Measurements from ENCODE around the gene AMN. TPM values are rescaled to one million over a fixed set of nuclear protein-coding genes. Genes with fewer than 3 reads are reported as not detected.

AMN gene
- total and polyA plus RNA-seq, 2 experiments from 2014 or later, result 169 to 247 TPM

- Histone ChIP-seq H3K27ac (no peak overlapping the region), H3K4me2 (no peak overlapping the region), H3K27me3 (no peaks in the 10 kb centered on the region), H2AFZ (no peak overlapping the region), H3K79me2 (no peaks in the 10 kb centered on the region), H3K9me3 (ENCODE audit: low read depth) (no peaks in the 10 kb centered on the region), H4K20me1 (ENCODE audit: insufficient read depth, poor library complexity, severe bottlenecking) (no peaks in the 10 kb centered on the region), H3K9me2 (replicated peaks; ENCODE audit: insufficient read depth) (no peaks in the 10 kb centered on the region), H3K36me3 (replicated peaks; ENCODE audit: insufficient read depth, low read depth) (no peaks in the 10 kb centered on the region), H3K4me1 (ENCODE audit: insufficient read depth) (no peaks in the 10 kb centered on the region), H3K4me3 (no peak overlapping the region)
- no peak for TF ChIP-seq EZH2phosphoT487 (IDR thresholded peaks at IDR 0.05; ENCODE audit: low read depth, severe bottlenecking, unreplicated experiment)
- TF ChIP-seq EZH2 (IDR thresholded peaks at IDR 0.05; ENCODE audit: borderline replicate concordance), result no peak
- no peak for TF ChIP-seq CTCF (IDR thresholded peaks at IDR 0.05; ENCODE audit: poor library complexity)
- DNase-seq (ENCODE audit: low spot score), result no peak
- WGBS (ENCODE audit: low lambda C conversion rate, missing lambda C conversion rate), result 93% methylated on average over 10 of the region's 10 CpGs
Observed at GRCh38 chr14:102970496-102970895, 48.0 kb downstream of the AMN start.

GRCh38 chr14:102971314-102971713 is 48.9 kb downstream of the AMN start:
- no peaks in the 10 kb centered on the region for H4K20me1 ChIP-seq (ENCODE audit: insufficient read depth, poor library complexity, severe bottlenecking)
- no peak for DNase-seq (ENCODE audit: low spot score)
- H3K9me2 ChIP-seq (replicated peaks; ENCODE audit: insufficient read depth), result no peaks in the 10 kb centered on the region
- no peak for TF ChIP-seq EZH2phosphoT487 (IDR thresholded peaks at IDR 0.05; ENCODE audit: low read depth, severe bottlenecking, unreplicated experiment)
- TF ChIP-seq CTCF (IDR thresholded peaks at IDR 0.05; ENCODE audit: poor library complexity), result no peak
- TF ChIP-seq EZH2 (IDR thresholded peaks at IDR 0.05; ENCODE audit: borderline replicate concordance), result no peak
- no peaks in the 10 kb centered on the region for H3K36me3 ChIP-seq (replicated peaks; ENCODE audit: insufficient read depth, low read depth)
- 94% methylated on average over 9 of the region's 9 CpGs for WGBS (ENCODE audit: low lambda C conversion rate, missing lambda C conversion rate)
- H3K4me1 ChIP-seq (ENCODE audit: insufficient read depth), result no peaks in the 10 kb centered on the region
- no peak overlapping the region for H3K4me2 ChIP-seq
- H3K4me3 ChIP-seq, result no peak overlapping the region
- H2AFZ ChIP-seq, result no peak overlapping the region
- no peak overlapping the region for H3K27ac ChIP-seq
- H3K79me2 ChIP-seq, result no peaks in the 10 kb centered on the region
- H3K27me3 ChIP-seq, result no peaks in the 10 kb centered on the region
- H3K9me3 ChIP-seq (ENCODE audit: low read depth), result no peaks in the 10 kb centered on the region

- no peaks in the 10 kb centered on the region for H3K4me1 ChIP-seq (ENCODE audit: insufficient read depth)
- H3K9me3 ChIP-seq (ENCODE audit: low read depth), result no peaks in the 10 kb centered on the region
- H3K4me3 ChIP-seq, result no peak overlapping the region
- no peak overlapping the region for H3K27ac ChIP-seq
- H2AFZ ChIP-seq, result no peak overlapping the region
- H3K27me3 ChIP-seq, result no peaks in the 10 kb centered on the region
- no peaks in the 10 kb centered on the region for H3K9me2 ChIP-seq (replicated peaks; ENCODE audit: insufficient read depth)
- no peak for DNase-seq (ENCODE audit: low spot score)
- TF ChIP-seq EZH2 (IDR thresholded peaks at IDR 0.05; ENCODE audit: borderline replicate concordance), result no peak
- no peak for TF ChIP-seq CTCF (IDR thresholded peaks at IDR 0.05; ENCODE audit: poor library complexity)
- TF ChIP-seq EZH2phosphoT487 (IDR thresholded peaks at IDR 0.05; ENCODE audit: low read depth, severe bottlenecking, unreplicated experiment), result no peak
- no peaks in the 10 kb centered on the region for H3K79me2 ChIP-seq
- H4K20me1 ChIP-seq (ENCODE audit: insufficient read depth, poor library complexity, severe bottlenecking), result no peaks in the 10 kb centered on the region
- 97% methylated on average over 24 of the region's 25 CpGs for WGBS (ENCODE audit: low lambda C conversion rate, missing lambda C conversion rate)
- no peaks in the 10 kb centered on the region for H3K36me3 ChIP-seq (replicated peaks; ENCODE audit: insufficient read depth, low read depth)
- H3K4me2 ChIP-seq, result no peak overlapping the region
Observed at GRCh38 chr14:102971836-102972606, 49.6 kb downstream of the AMN start.
